ENCODE results near the gene CALML5. TPM values are rescaled to one million over a fixed set of nuclear protein-coding genes. Genes with fewer than 3 reads are reported as not detected.

CALML5 gene
- total and polyA plus RNA-seq, 2 donors (not counting 1 experiment from before 2014, with no cell fraction given): not detected

DNA sequence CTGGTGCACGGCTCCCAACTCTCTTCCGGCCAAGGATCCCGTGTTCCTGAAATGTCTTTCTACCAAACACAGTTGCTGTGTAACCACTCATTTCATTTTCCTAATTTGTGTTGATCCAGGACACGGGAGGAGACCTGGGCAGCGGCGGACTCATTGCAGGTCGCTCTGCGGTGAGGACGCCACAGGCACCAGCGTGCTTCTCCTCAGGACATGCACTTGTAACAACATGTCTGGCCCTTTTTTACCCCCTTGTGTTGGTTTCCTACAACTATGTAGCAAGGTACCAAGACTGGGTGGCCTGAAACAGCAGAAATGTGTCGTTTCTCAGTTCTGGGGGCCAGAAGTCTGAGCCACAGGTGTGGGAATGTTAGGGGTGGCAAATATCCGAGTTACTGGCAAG lies 18.2 kb downstream of the CALML5 start:
- H3K9ac ChIP-seq (ENCODE audit: insufficient read depth, low read length): no peak overlapping the region
- no peaks in the 10 kb centered on the region for H3K4me1 ChIP-seq (ENCODE audit: control insufficient read depth, extremely low read depth, insufficient read depth, low read length)
- no peak overlapping the region for H3K4me2 ChIP-seq (ENCODE audit: extremely low read depth, insufficient read depth, low read length)
- no peaks in the 10 kb centered on the region for H4K20me1 ChIP-seq (ENCODE audit: control insufficient read depth, extremely low read depth, insufficient read depth, low read length)
- H3K27me3 ChIP-seq (ENCODE audit: control insufficient read depth, insufficient read depth, low read length): peaks cover 12% of the 10 kb centered on the region
- no peak overlapping the region for H3K27ac ChIP-seq (ENCODE audit: insufficient read depth, low read length)
- no peaks in the 10 kb centered on the region for H3K9me3 ChIP-seq (ENCODE audit: control insufficient read depth, insufficient read depth, low read depth, low read length)
- no peak for DNase-seq (ENCODE audit: low read depth in 2 of 2)
- TF ChIP-seq EZH2 (IDR thresholded peaks at IDR 0.05; ENCODE audit: low read length, missing control alignments) (no peak), CTCF (conservative IDR thresholded peaks at IDR 0.05 in 1 of 2, IDR thresholded peaks at IDR 0.05 in 1 of 2; ENCODE audit: low read depth in 1 of 2, low read length in 2 of 2) (no peak)
- no peak overlapping the region for H3K4me3 ChIP-seq (replicated peaks in 1 of 4; ENCODE audit: control extremely low read depth in 1 of 4, insufficient read depth in 1 of 4, low read depth in 3 of 4, low read length in 4 of 4)
- H3K79me2 ChIP-seq (ENCODE audit: control insufficient read depth, insufficient read depth, low read length): no peaks in the 10 kb centered on the region
- no peak overlapping the region for H2AFZ ChIP-seq (ENCODE audit: low read length)
- no peaks in the 10 kb centered on the region for H3K36me3 ChIP-seq (ENCODE audit: control insufficient read depth, insufficient read depth, low read length)

GRCh38 chr10:5480162-5480941 lies 19.0 kb downstream of the CALML5 start:
- Histone ChIP-seq H3K4me1 (ENCODE audit: control insufficient read depth, extremely low read depth, insufficient read depth, low read length) (no peaks in the 10 kb centered on the region), H3K79me2 (ENCODE audit: control insufficient read depth, insufficient read depth, low read length) (no peaks in the 10 kb centered on the region), H3K4me3 (replicated peaks in 1 of 4; ENCODE audit: control extremely low read depth in 1 of 4, insufficient read depth in 1 of 4, low read depth in 3 of 4, low read length in 4 of 4) (no peak overlapping the region), H3K36me3 (ENCODE audit: control insufficient read depth, insufficient read depth, low read length) (no peaks in the 10 kb centered on the region), H3K27ac (ENCODE audit: insufficient read depth, low read length) (no peak overlapping the region), H3K27me3 (ENCODE audit: control insufficient read depth, insufficient read depth, low read length) (peaks cover 5% of the 10 kb centered on the region), H3K9ac (ENCODE audit: insufficient read depth, low read length) (no peak overlapping the region), H4K20me1 (ENCODE audit: control insufficient read depth, extremely low read depth, insufficient read depth, low read length) (no peaks in the 10 kb centered on the region), H3K4me2 (ENCODE audit: extremely low read depth, insufficient read depth, low read length) (no peak overlapping the region), H3K9me3 (ENCODE audit: control insufficient read depth, insufficient read depth, low read depth, low read length) (no peaks in the 10 kb centered on the region), H2AFZ (ENCODE audit: low read length) (no peak overlapping the region)
- no peak for DNase-seq (ENCODE audit: low read depth in 2 of 2)
- TF ChIP-seq EZH2 (IDR thresholded peaks at IDR 0.05; ENCODE audit: low read length, missing control alignments) (no peak), CTCF (conservative IDR thresholded peaks at IDR 0.05 in 1 of 2, IDR thresholded peaks at IDR 0.05 in 1 of 2; ENCODE audit: low read depth in 1 of 2, low read length in 2 of 2) (no peak)

DNA sequence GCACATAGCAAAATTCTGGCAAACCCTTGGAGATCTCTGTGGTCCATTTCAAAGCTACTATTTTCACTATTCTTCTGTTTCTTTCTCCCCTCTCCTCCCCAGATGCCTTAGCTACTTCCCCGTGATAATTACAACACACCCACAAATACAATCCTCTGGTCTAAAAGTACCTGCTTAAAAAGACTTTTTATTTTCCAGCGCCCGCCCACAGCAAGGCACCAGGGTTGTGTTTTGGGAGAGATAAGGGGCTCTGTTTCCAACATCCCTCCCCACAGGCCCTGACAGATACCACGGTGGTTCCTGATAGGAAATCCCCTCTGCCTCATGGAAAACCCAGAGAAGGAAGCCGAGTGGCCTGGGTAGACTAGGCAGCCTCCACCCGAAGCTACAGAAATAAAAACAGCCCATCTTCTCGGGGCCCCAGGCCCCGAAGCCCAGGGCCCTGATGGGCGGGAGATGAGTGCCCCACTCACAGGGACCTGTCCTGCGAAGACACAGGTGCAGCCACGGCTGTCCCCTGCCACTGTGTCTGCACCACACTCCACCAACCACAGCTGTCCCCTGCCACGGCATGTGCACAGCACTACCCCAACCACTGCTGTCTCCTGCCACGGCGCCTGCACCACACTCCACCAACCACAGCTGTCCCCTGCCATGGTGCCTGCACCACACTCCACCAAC lies 19.7 kb downstream of the CALML5 start:
- no peaks in the 10 kb centered on the region for H3K4me1 ChIP-seq (ENCODE audit: control insufficient read depth, extremely low read depth, insufficient read depth, low read length)
- no peak overlapping the region for H3K4me3 ChIP-seq (replicated peaks in 1 of 4; ENCODE audit: control extremely low read depth in 1 of 4, insufficient read depth in 1 of 4, low read depth in 3 of 4, low read length in 4 of 4)
- no peaks in the 10 kb centered on the region for H3K27me3 ChIP-seq (ENCODE audit: control insufficient read depth, insufficient read depth, low read length)
- no peak overlapping the region for H3K9ac ChIP-seq (ENCODE audit: insufficient read depth, low read length)
- H3K9me3 ChIP-seq (ENCODE audit: control insufficient read depth, insufficient read depth, low read depth, low read length): no peaks in the 10 kb centered on the region
- no peak overlapping the region for H3K27ac ChIP-seq (ENCODE audit: insufficient read depth, low read length)
- TF ChIP-seq CTCF (conservative IDR thresholded peaks at IDR 0.05 in 1 of 2, IDR thresholded peaks at IDR 0.05 in 1 of 2; ENCODE audit: low read depth in 1 of 2, low read length in 2 of 2): no peak
- no peak for TF ChIP-seq EZH2 (IDR thresholded peaks at IDR 0.05; ENCODE audit: low read length, missing control alignments)
- no peak for DNase-seq (ENCODE audit: low read depth in 2 of 2)
- H4K20me1 ChIP-seq (ENCODE audit: control insufficient read depth, extremely low read depth, insufficient read depth, low read length): no peaks in the 10 kb centered on the region
- H3K79me2 ChIP-seq (ENCODE audit: control insufficient read depth, insufficient read depth, low read length): no peaks in the 10 kb centered on the region
- no peak overlapping the region for H3K4me2 ChIP-seq (ENCODE audit: extremely low read depth, insufficient read depth, low read length)
- H2AFZ ChIP-seq (ENCODE audit: low read length): no peak overlapping the region
- H3K36me3 ChIP-seq (ENCODE audit: control insufficient read depth, insufficient read depth, low read length): no peaks in the 10 kb centered on the region
